AG04449 (cell line): ENCODE data around the gene EPHA6.

Experiments
- CTCF ChIA-PET: fragments of 350-600 bp; formaldehyde crosslinking; extraction: SDS; loops from one replicate; lab custom pipeline; 2021; ENCODE audit warnings: antibody characterized with exemption; lab: Yijun Ruan, JAX
- POLR2A ChIA-PET: fragments of 400-600, 350-600 bp; formaldehyde crosslinking; extraction: SDS; loops from one replicate; lab custom pipeline; 2020; ENCODE audit warnings: antibody characterized with exemption, inconsistent platforms; lab: Yijun Ruan, JAX
- DNase-seq: peaks from one replicate; pipeline ENCODE4 v3.0.0-alpha.2; 2010; ENCODE audit warnings: low read depth, low spot score
- H3K4me3 ChIP-seq: 2 replicates; pipeline ENCODE4 v1.5.1; 2011; ENCODE audit warnings: low read depth, mild to moderate bottlenecking, control low read depth, low read length
- CTCF ChIP-seq: IDR thresholded peaks from one replicate; pipeline ENCODE4 v1.5.1; 2011; ENCODE audit warnings: mild to moderate bottlenecking, moderate library complexity, low read length, control low read depth, inconsistent platforms; ENCODE audit not compliant: insufficient read depth; ENCODE audit errors: missing control alignments

EPHA6 gene

GRCh38 chr3:97029972-97030371 lies 215.6 kb downstream of the EPHA6 start:
- H3K4me3 ChIP-seq: no peak overlapping the region
- no peak for TF ChIP-seq CTCF
- ChIA-PET CTCF (no interaction called here), POLR2A (no interaction called here)
- DNase-seq: no peak

DNA sequence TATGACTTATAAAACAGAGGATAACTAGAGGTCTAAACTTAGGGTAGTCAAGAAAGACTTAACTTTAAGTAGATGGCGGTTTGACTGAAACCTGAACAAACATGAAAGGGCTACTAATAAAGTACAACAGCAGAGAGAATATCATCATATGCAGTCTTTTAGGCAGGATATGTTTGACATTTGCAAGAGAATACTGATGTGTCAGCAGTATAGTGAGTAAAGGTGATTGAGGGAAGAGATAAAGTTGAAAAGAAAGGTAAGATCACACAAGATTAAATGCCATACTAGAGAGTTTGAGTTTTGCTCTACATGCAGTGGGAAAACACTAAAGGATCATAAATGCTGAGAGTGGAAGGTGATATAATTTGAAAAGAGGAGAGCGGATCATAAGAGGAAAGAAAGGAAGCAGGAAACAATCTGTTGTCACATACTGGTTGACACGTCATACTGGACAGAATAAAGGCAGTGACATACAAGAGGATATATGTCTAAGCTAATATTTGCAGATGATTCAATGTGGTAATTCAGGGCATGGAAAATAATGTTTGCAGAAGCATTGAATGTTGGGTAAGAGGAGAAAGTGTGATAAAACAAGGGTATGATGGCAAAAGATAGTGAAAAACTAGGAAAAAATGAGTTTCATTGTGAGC lies 223.0 kb downstream of the EPHA6 start:
- CTCF ChIA-PET: no interaction called here
- no peak overlapping the region for H3K4me3 ChIP-seq
- no peak for TF ChIP-seq CTCF
- POLR2A ChIA-PET: no interaction called here
- DNase-seq: no peak

DNA sequence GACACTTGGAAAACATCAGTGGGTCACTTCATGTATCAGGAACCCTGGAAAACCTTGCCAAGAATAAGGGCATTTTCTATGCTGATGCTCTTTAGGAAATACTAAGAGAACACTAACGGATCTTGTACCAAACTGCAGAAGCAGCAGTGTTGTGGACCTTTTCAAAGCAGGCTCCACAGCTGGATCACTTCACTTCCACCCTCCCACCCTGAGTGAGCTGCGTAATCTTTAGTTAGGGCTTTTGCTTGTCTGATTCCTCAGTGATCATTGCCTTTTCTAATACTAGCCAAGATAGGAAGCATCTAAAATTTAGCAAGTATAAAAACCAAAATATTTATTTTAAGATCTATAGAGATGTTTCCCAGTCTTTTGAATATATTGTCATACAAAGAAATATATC lies 229.0 kb downstream of the EPHA6 start:
- no peak for DNase-seq
- ChIA-PET CTCF (no interaction called here), POLR2A (no interaction called here)
- H3K4me3 ChIP-seq: no peak overlapping the region
- no peak for TF ChIP-seq CTCF

GRCh38 chr3:97057365-97057764 lies 243.0 kb downstream of the EPHA6 start:
- DNase-seq: no peak
- POLR2A ChIA-PET: no interaction called here
- TF ChIP-seq CTCF: no peak
- no peak overlapping the region for H3K4me3 ChIP-seq
- CTCF ChIA-PET: no interaction called here

GRCh38 chr3:97059168-97059567 lies 244.8 kb downstream of the EPHA6 start:
- CTCF ChIA-PET: no interaction called here
- DNase-seq: no peak
- H3K4me3 ChIP-seq: no peak overlapping the region
- TF ChIP-seq CTCF: no peak
- POLR2A ChIA-PET: no interaction called here

GRCh38 chr3:97066531-97066930 lies 252.1 kb downstream of the EPHA6 start:
- CTCF ChIA-PET: no interaction called here
- no peak overlapping the region for H3K4me3 ChIP-seq
- POLR2A ChIA-PET: no interaction called here
- no peak for DNase-seq
- no peak for TF ChIP-seq CTCF
